K562 (cell line): ENCODE data around the gene GPD1L. TPM values are rescaled to one million over a fixed set of nuclear protein-coding genes. Genes with fewer than 3 reads are reported as not detected.

Source experiments
- ATAC-seq: fragments of 200-7000 bp; cut with Tn5 transposase; 3 replicates; pipeline ENCODE4 v1.9.1; 2020; ENCODE audit warnings: moderate library complexity
- BruUV-seq: library from RNA; stranded (reverse); fragments of 400-500 nt; replicated peaks from 2 replicates; lab custom pipeline; 2021; lab: Mats Ljungman, UMichigan
- CTCF ChIA-PET: fragments of 300-600 bp; formaldehyde crosslinking; extraction: SDS; loops from one replicate; lab custom pipeline; 2021; ENCODE audit warnings: low intra/inter-chr PET ratio; lab: Yijun Ruan, JAX
- POLR2A ChIA-PET: fragments of 300-600, 350-650 bp; sonication (Branson Sonifier 250); formaldehyde crosslinking; extraction: SDS; loops from one replicate; lab custom pipeline; 2021; ENCODE audit warnings: antibody characterized with exemption, inconsistent platforms; lab: Yijun Ruan, JAX
- DNase-seq, 4 experiments: peaks; one replicate each; pipeline versions ENCODE4 v3.0.0 to v3.0.0-alpha.2; 2011 to 2018; ENCODE audit warnings: low spot score in 3 of 4, mixed read lengths in 3 of 4; ENCODE audit errors: extremely low read depth in 1 of 4
- FAIRE-seq: peaks from 2 replicates; lab custom pipeline; 2011; peaks lifted over from hg19 to GRCh38; lab: Jason Lieb, UNC
- H2AFZ ChIP-seq: 2 replicates; pipeline ENCODE4 v1.6.0; 2011; ENCODE audit warnings: low read depth, low read length, control low read depth, inconsistent platforms
- H3K27ac ChIP-seq: fragments of 200-600 bp; 3 replicates; pipeline ENCODE4 v1.8.0; 2011; ENCODE audit warnings: low read depth, mild to moderate bottlenecking, control low read depth, inconsistent platforms, low read length, moderate library complexity, mixed read lengths; ENCODE audit errors: extremely low read depth
- H3K27me3 ChIP-seq, 2 experiments: fragments of 300-600 bp in 1 of 2; 2 replicates in 1 of 2; 3 replicates in 1 of 2; pipeline versions ENCODE4 v1.6.0 to v1.8.0; 2011; ENCODE audit warnings: inconsistent platforms in 2 of 2, low read length in 2 of 2, mild to moderate bottlenecking in 1 of 2, mixed read lengths in 1 of 2, moderate library complexity in 1 of 2; ENCODE audit not compliant: control insufficient read depth in 2 of 2, insufficient read depth in 2 of 2
- H3K36me3 ChIP-seq: fragments of 300-600 bp; 3 replicates; pipeline ENCODE4 v1.8.0; 2011; ENCODE audit warnings: mild to moderate bottlenecking, low read length, inconsistent platforms; ENCODE audit not compliant: control insufficient read depth, insufficient read depth
- H3K4me1 ChIP-seq, 2 experiments: fragments of 200-600 bp in 1 of 2; replicated peaks in 1 of 2; 2 replicates in 1 of 2; 3 replicates in 1 of 2; pipeline versions ENCODE4 v1.5.1 to v1.8.0; 2011; ENCODE audit warnings: inconsistent platforms in 2 of 2, low read length in 2 of 2, mild to moderate bottlenecking in 1 of 2, mixed read lengths in 1 of 2, moderate library complexity in 1 of 2; ENCODE audit not compliant: control insufficient read depth in 2 of 2, insufficient read depth in 2 of 2
- H3K4me2 ChIP-seq: 2 replicates; pipeline ENCODE4 v1.6.1; 2011; ENCODE audit warnings: low read length, control low read depth, inconsistent platforms, mixed read lengths; ENCODE audit not compliant: insufficient read depth
- H3K4me3 ChIP-seq: fragments of 200-600 bp; sonication (generic), shearing (Covaris generic); 2 replicates; pipeline ENCODE4 v1.5.1; 2016; ENCODE audit warnings: control low read depth, inconsistent platforms
- H3K79me2 ChIP-seq: fragments of 200-600 bp; 3 replicates; pipeline ENCODE4 v1.8.0; 2011; ENCODE audit warnings: low read length, inconsistent platforms; ENCODE audit not compliant: control insufficient read depth, insufficient read depth
- H3K9ac ChIP-seq, 2 experiments: 2 replicates each; pipeline versions ENCODE4 v1.6.0 to v1.6.1; 2011; ENCODE audit warnings: low read depth in 2 of 2, low read length in 2 of 2, control low read depth in 1 of 2, inconsistent platforms in 1 of 2, mild to moderate bottlenecking in 1 of 2, mixed read lengths in 1 of 2; ENCODE audit not compliant: insufficient read depth in 1 of 2
- H3K9me1 ChIP-seq: one replicate; pipeline ENCODE4 v1.6.0; 2011; ENCODE audit warnings: inconsistent platforms, mild to moderate bottlenecking, low read length, moderate library complexity; ENCODE audit not compliant: control insufficient read depth, insufficient read depth
- H3K9me3 ChIP-seq: replicated peaks from 2 replicates; pipeline ENCODE4 v1.5.1; 2011; ENCODE audit warnings: low read depth, low read length, inconsistent platforms; ENCODE audit not compliant: control insufficient read depth, insufficient read depth
- H4K20me1 ChIP-seq: replicated peaks from 2 replicates; pipeline ENCODE4 v1.6.1; 2011; ENCODE audit warnings: low read length, inconsistent platforms, mixed read lengths; ENCODE audit not compliant: control insufficient read depth, insufficient read depth
- RBM17 ChIP-seq: fragments of 200-400 bp; formaldehyde crosslinking; IDR thresholded peaks from 2 replicates; pipeline ENCODE4 v1.6.1; 2017; ENCODE audit warnings: low read depth, mild to moderate bottlenecking, low read length, borderline replicate concordance
- SOX6 ChIP-seq: fragments of 450-650 bp; IDR thresholded peaks from 2 replicates; pipeline ENCODE4 v1.6.1; 2014; ENCODE audit warnings: mild to moderate bottlenecking
- XRCC4 ChIP-seq: IDR thresholded peaks from one replicate; pipeline ENCODE4 v1.6.1; 2011; ENCODE audit not compliant: insufficient read depth, insufficient read length; ENCODE audit errors: extremely low read depth
- ZNF134 ChIP-seq: fragments of 250-450 bp; sonication (Bioruptor Pico); conservative IDR thresholded peaks from 2 replicates; pipeline ENCODE4 v1.4.0; 2020
- ZNF23 ChIP-seq: fragments of 250-450 bp; sonication (Bioruptor Pico); IDR thresholded peaks from 2 replicates; pipeline ENCODE4 v1.4.0; 2020; ENCODE audit warnings: mild to moderate bottlenecking
- ZNF347 ChIP-seq: fragments of 450-650 bp; formaldehyde crosslinking; IDR thresholded peaks from 2 replicates; pipeline ENCODE4 v1.4.0; 2020; ENCODE audit warnings: low read depth, mild to moderate bottlenecking, moderate library complexity
- WGBS: fragments of 100-300 bp; shearing (Covaris generic); methylation state at CpG from one replicate; pipeline ENCODE4 v1.1.6; 2016; ENCODE audit warnings: low coverage, mixed read lengths; ENCODE audit not compliant: insufficient coverage; ENCODE audit errors: missing lambda C conversion rate; 5-methylcytosine and 5-hydroxymethylcytosine counted together
- in situ Hi-C: fragments of 300-500 bp; cut with MboI; formaldehyde crosslinking; loops from 4 replicates; pipeline ENCODE4 v1.15.0; 2018; ENCODE audit warnings: inconsistent platforms, mixed read lengths
- intact Hi-C: fragments of 100-400 bp; cut with micrococcal nuclease; formaldehyde crosslinking; loops from 2 replicates; pipeline ENCODE4 v1.14.2; 2022
- polyA plus RNA-seq, 8 experiments: library from polyadenylated mRNA; depleted of rRNA in 4 of 8; stranded (reverse) in 5 of 8; unstranded in 3 of 8; fragments of >200 nt; fragmentation: Nextera tagmentation in 2 of 8; fragmentation: Illumina TruSeq in 1 of 8; extraction: Ambion mirVana in 2 of 8; extraction: Trizol in 1 of 8; gene quantifications; 2 replicates each; pipeline versions ENCODE4 v1.2.1 to v1.2.3, GENCODE V29; 2011 to 2014; ENCODE audit warnings: inconsistent platforms in 1 of 8, missing spikeins in 1 of 8
- total RNA-seq, 7 experiments: library from RNA; depleted of rRNA in 6 of 7; stranded (reverse); fragments of >200 nt in 6 of 7; fragmentation: Illumina TruSeq in 2 of 7; extraction: Trizol in 2 of 7; gene quantifications; 2 replicates each; pipeline versions ENCODE4 v1.2.1 to v1.2.3, GENCODE V29; 2011 to 2021; ENCODE audit warnings: low replicate concordance in 1 of 7
- TF ChIP-seq, protein P1 (sequence below): fragments of 250-450 bp; sonication (Bioruptor Pico); IDR thresholded peaks from 2 replicates; pipeline ENCODE4 v1.5.0; 2021
- TF ChIP-seq, protein P2 (sequence below), 2 experiments: fragments of 450-650 bp; conservative IDR thresholded peaks; 2 replicates each; pipeline ENCODE4 v1.6.1; 2017; ENCODE audit warnings: mild to moderate bottlenecking in 2 of 2, moderate library complexity in 2 of 2

Gene GPD1L
- total and polyA plus RNA-seq, 9 of the 15 experiments (the other 6 are each of a cell fraction or from before 2014, with no cell fraction given), result 1.6 to 17.3 (median 12.3) TPM

DNA sequence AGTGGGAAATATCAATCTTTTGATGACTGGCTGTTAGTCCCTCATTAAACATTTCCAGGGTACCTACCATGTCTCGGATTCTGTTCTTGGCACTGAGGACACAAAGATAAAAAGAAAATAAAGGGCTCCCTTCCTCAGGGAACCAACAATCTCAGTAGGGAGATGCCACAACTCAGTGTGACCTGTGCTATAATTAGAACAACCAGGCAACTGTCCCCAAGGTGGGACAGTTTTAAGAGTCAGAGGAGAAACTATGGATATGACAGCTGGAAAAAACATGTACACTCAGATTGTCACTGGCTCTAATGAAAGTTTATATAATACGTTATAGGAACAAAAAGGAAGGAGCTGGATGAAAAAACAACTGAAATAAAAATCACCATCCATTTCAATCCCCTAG lies 108.8 kb downstream of the GPD1L start:
- BruUV-seq, result no TSS peak
- no peaks in the 10 kb centered on the region for H3K4me1 ChIP-seq
- ChIA-PET CTCF (no interaction called here), POLR2A (interaction anchor here (0.6 kb wide), 1 partner anchor 609 kb away, joined by 4 read pairs; no protein-coding TSS in a partner anchor)
- no peaks in the 10 kb centered on the region for H4K20me1 ChIP-seq
- H3K9me1 ChIP-seq, result no peaks in the 10 kb centered on the region
- peaks cover 0 to 5% of the 10 kb centered on the region in 2 experiments; a peak in 1 of 5 replicates for H3K27me3 ChIP-seq
- intact Hi-C loops (no loop called here), in situ Hi-C loops (no loop called here)
- no peak overlapping the region for H3K4me2 ChIP-seq
- ATAC-seq, result no peak
- WGBS, result 0% methylated on average over 2 of the region's 2 CpGs
- H3K9ac ChIP-seq, result no peak overlapping the region
- no peak overlapping the region for H3K4me3 ChIP-seq
- H2AFZ ChIP-seq, result no peak overlapping the region
- no peaks in the 10 kb centered on the region for H3K36me3 ChIP-seq
- H3K9me3 ChIP-seq, result no peaks in the 10 kb centered on the region
- no peak for TF ChIP-seq ZNF134 (CRISPR knock-in tag)
- TF ChIP-seq ZNF347 (CRISPR knock-in tag), result no peak
- no peak for TF ChIP-seq ZNF23 (CRISPR knock-in tag)
- no peak for TF ChIP-seq XRCC4
- no peak for TF ChIP-seq SOX6
- TF ChIP-seq, protein P1, sequence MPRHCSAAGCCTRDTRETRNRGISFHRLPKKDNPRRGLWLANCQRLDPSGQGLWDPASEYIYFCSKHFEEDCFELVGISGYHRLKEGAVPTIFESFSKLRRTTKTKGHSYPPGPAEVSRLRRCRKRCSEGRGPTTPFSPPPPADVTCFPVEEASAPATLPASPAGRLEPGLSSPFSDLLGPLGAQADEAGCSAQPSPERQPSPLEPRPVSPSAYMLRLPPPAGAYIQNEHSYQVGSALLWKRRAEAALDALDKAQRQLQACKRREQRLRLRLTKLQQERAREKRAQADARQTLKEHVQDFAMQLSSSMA (CRISPR knock-in tag), result no peak
- no peak for TF ChIP-seq RBM17
- TF ChIP-seq, protein P2, sequence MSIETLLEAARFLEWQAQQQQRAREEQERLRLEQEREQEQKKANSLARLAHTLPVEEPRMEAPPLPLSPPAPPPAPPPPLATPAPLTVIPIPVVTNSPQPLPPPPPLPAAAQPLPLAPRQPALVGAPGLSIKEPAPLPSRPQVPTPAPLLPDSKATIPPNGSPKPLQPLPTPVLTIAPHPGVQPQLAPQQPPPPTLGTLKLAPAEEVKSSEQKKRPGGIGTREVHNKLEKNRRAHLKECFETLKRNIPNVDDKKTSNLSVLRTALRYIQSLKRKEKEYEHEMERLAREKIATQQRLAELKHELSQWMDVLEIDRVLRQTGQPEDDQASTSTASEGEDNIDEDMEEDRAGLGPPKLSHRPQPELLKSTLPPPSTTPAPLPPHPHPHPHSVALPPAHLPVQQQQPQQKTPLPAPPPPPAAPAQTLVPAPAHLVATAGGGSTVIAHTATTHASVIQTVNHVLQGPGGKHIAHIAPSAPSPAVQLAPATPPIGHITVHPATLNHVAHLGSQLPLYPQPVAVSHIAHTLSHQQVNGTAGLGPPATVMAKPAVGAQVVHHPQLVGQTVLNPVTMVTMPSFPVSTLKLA (conservative IDR thresholded peaks at IDR 0.05), result no peak
- TF ChIP-seq, all 486 proteins: peak for 0
- FAIRE-seq, result no peak
- Histone ChIP-seq H3K27ac (no peak overlapping the region), H3K79me2 (no peaks in the 10 kb centered on the region)
- DNase-seq, result no peak
